Stomach (tissue), 9 donors: ENCODE data around the gene SYT8. TPM values are rescaled to one million over a fixed set of nuclear protein-coding genes. Genes with fewer than 3 reads are reported as not detected.
"Not testable (repeated sequence)": the region's sequence is repeated elsewhere in the genome, so short reads cannot be mapped to it uniquely, and the experiment has no call there.

Source experiments
- DNase-seq, 2 donors: peaks; one replicate each; pipeline versions ENCODE4 v3.0.0 to v3.0.0-alpha.2; 2013 to 2019
- H3K27ac ChIP-seq, 5 donors: fragments of 200-600 bp in 4 of 5; sonication (generic) in 4 of 5; one replicate each; pipeline ENCODE4 v1.5.1; 2013 to 2019; ENCODE audit warnings: mild to moderate bottlenecking in 1 of 5, moderate library complexity in 1 of 5
- H3K27me3 ChIP-seq, 3 donors: fragments of 200-600 bp; sonication (generic); one replicate each; pipeline ENCODE4 v1.5.1; 2017 to 2019; ENCODE audit warnings: mixed run types in 1 of 3
- H3K36me3 ChIP-seq, 4 donors: fragments of 200-600 bp; sonication (generic); 1 replicate in 3 of 4; 2 replicates in 1 of 4; pipeline ENCODE4 v1.5.1; 2016 to 2019
- H3K4me1 ChIP-seq, 4 donors: fragments of 200-600 bp; sonication (generic); one replicate each; pipeline ENCODE4 v1.5.1; 2016 to 2019
- H3K4me3 ChIP-seq, 4 donors: fragments of 200-600 bp; sonication (generic) in 3 of 4; one replicate each; pipeline ENCODE4 v1.5.1; 2016 to 2019; ENCODE audit warnings: mild to moderate bottlenecking in 1 of 4
- H3K9me3 ChIP-seq, 4 donors: fragments of 200-600 bp; sonication (generic); one replicate each; pipeline ENCODE4 v1.5.1; 2016 to 2019
- EP300 ChIP-seq: sonication (generic); formaldehyde crosslinking; IDR thresholded peaks from one replicate; pipeline ENCODE4 v1.6.1; 2017; ENCODE audit warnings: antibody characterized with exemption
- POLR2A ChIP-seq, 4 donors: fragments of 450-650 bp; IDR thresholded peaks; one replicate each; pipeline ENCODE4 v1.6.1; 2016; ENCODE audit warnings: antibody characterized with exemption in 4 of 4, control low read depth in 2 of 4, mild to moderate bottlenecking in 1 of 4, moderate library complexity in 1 of 4
- POLR2AphosphoS5 ChIP-seq, 3 donors: sonication (generic); formaldehyde crosslinking; IDR thresholded peaks; one replicate each; pipeline ENCODE4 v1.6.1; 2016; ENCODE audit warnings: antibody characterized with exemption in 3 of 3
- WGBS, 5 donors: extraction: QIAGEN DNeasy Blood & Tissue Kit in 3 of 5; methylation state at CpG; one replicate each; pipeline versions ENCODE4 v1.1.5 to v1.1.7; 2013 to 2018; 5-methylcytosine and 5-hydroxymethylcytosine counted together
- intact Hi-C: fragments of 100-400 bp; cut with DNase I; formaldehyde crosslinking; loops from one replicate; pipeline ENCODE4 v1.15.1; 2023; ENCODE audit warnings: low total_unique reads
- polyA plus RNA-seq, 3 donors: library from polyadenylated mRNA; stranded (reverse); fragments of 200-250 nt; gene quantifications; one replicate each; pipeline ENCODE4 v1.2.3, GENCODE V29; 2013
- total RNA-seq, 5 donors: library from RNA; depleted of rRNA; stranded (reverse); fragments of >200 nt; gene quantifications; one replicate each; pipeline versions ENCODE4 v1.1.0 to v1.2.3, GENCODE V29; 2014 to 2016
- TF ChIP-seq, protein P1 (sequence below), 7 experiments: fragments of 450-650 bp in 4 of 7; fragments of 200-600 bp in 3 of 7; sonication (generic) in 3 of 7; IDR thresholded peaks; one replicate each; pipeline ENCODE4 v1.5.1; 2016 to 2019; ENCODE audit warnings: antibody characterized with exemption in 7 of 7, control low read depth in 2 of 7, mild to moderate bottlenecking in 1 of 7
- donor health status: healthy with polysubstance abuse.
- donor health status: Bipolar disorder and iron deficiency.
- donor health status: healthy.

Gene SYT8
- total and polyA plus RNA-seq, 8 donors: 0.72 to 77.3 (median 2.7) TPM

DNA sequence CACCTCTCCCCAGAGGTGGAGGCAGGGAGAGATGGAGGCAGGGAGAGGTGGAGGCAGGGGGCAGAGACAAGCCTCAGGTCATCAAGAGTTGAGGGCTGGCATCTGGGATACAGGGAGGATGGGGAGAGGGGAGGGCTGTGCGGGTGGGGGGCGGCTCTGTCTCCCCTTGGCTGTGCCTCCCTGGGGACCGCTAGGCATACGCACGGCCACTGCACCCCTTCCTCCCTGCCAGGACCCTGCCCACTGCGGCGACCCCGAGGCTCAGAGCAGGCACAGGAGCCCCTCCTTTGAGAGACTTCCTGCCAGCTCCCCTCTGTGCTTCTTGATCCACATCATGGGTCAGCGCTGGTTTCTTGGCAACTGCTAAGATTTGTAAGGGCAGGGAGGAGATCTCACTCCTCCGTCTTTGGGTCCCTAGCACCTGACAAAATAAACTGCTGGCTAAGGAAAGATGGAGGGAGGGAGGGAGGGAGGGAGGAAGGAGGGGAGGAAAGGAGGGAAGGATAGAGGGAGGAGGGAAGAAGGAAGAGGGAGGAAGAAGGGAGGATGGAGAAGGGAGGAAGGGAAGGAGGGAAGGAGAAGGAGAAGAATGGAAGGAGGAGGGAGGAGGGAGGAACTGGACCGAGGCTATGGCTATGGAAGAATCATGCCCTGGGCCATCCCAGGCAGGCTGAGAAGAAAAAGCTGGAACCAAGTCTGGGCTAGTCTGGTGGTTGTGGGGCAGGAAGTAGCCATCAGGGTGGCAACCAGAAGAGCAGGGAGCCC, 38.4 kb downstream of the SYT8 start:
- Histone ChIP-seq H3K4me1 (peaks cover 25 to 70% (median 49%) of the 10 kb centered on the region in 4 donors), H3K27me3 (peaks cover 0 to 46% (median 0%) of the 10 kb centered on the region in 3 donors), H3K27ac (peak overlapping the region; percentile 54 to 88 (median 78)), H3K36me3 (no peaks in the 10 kb centered on the region), H3K9me3 (no peaks in the 10 kb centered on the region), H3K4me3 (peak overlapping the region in 3 of 4 donors; percentile 21 to 41 (median 37))
- TF ChIP-seq POLR2A (IDR thresholded peaks at IDR 0.05) (no peak), POLR2AphosphoS5 (IDR thresholded peaks at IDR 0.05) (no peak), EP300 (no peak)
- TF ChIP-seq, protein P1, sequence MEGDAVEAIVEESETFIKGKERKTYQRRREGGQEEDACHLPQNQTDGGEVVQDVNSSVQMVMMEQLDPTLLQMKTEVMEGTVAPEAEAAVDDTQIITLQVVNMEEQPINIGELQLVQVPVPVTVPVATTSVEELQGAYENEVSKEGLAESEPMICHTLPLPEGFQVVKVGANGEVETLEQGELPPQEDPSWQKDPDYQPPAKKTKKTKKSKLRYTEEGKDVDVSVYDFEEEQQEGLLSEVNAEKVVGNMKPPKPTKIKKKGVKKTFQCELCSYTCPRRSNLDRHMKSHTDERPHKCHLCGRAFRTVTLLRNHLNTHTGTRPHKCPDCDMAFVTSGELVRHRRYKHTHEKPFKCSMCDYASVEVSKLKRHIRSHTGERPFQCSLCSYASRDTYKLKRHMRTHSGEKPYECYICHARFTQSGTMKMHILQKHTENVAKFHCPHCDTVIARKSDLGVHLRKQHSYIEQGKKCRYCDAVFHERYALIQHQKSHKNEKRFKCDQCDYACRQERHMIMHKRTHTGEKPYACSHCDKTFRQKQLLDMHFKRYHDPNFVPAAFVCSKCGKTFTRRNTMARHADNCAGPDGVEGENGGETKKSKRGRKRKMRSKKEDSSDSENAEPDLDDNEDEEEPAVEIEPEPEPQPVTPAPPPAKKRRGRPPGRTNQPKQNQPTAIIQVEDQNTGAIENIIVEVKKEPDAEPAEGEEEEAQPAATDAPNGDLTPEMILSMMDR (IDR thresholded peaks at IDR 0.05): no peak
- intact Hi-C loops: no loop called here
- DNase-seq: peak in 1 of 2 donors; percentile 67
- 35 to 45% (median 43%) methylated on average over 8 to 11 of the region's 11 CpGs for WGBS, 5 donors

DNA sequence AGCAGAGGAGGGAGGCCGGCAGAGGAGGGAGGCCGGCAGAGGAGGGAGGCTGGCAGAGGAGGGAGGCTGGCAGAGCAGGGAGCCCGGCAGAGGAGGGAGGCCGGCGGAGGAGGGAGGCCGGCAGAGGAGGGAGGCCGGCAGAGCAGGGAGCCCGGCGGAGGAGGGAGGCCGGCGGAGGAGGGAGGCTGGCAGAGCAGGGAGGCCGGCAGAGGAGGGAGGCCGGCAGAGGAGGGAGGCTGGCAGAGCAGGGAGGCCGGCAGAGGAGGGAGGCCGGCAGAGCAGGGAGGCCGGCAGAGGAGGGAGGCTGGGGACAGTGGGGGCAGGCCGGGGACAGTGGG, 39.0 kb downstream of the SYT8 start:
- DNase-seq, H3K9me3 ChIP-seq, H3K4me3 ChIP-seq, H3K36me3 ChIP-seq, intact Hi-C loops: not testable (repeated sequence)
- H3K27me3 ChIP-seq: peaks cover 0 to 42% (median 0%) of the 10 kb centered on the region in 3 donors
- H3K4me1 ChIP-seq: peaks cover 25 to 73% (median 48%) of the 10 kb centered on the region in 4 donors
- peak overlapping the region; percentile 54 to 88 (median 78) for H3K27ac ChIP-seq
- WGBS, 5 donors: 75 to 94% (median 88%) methylated on average over 8 to 17 of the region's 17 CpGs

DNA sequence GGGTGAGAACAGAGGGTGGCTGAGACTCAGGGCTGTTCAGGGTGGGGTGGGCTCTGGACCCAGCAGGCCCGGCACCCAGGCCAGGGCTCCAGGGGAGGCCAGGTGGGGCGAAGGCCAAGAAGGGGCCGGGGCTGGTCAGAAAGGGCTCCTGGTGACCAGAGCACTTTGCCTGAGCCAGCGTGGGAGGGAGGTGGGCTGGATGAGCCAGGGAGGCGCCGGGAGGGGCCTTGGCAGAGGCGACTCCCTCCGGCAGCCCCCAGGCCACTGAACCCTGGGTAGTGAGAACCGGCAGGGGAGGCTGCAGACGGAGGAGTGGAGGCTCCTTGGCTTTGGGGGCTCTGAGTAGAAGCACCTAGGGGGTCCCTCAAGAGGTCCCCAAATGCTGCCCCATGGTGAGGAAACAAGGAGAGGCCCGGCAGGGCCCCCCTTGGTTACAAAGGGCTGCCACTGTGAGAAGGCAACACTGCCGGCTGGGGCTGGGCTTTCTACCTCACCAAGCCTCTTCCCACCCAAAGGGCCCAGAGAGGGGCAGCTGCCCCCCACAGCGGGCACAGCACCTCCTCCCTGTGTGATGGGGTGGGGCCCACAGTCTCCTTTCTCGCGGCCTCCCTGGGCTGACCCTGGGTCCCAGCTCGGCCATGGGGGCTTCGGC, 39.8 kb downstream of the SYT8 start:
- H3K9me3 ChIP-seq, DNase-seq, intact Hi-C loops, H3K36me3 ChIP-seq: not testable (repeated sequence)
- Histone ChIP-seq H3K27ac (peak overlapping the region; percentile 60 to 88 (median 83)), H3K4me3 (peak overlapping the region in 2 of 4 donors; percentile 13 to 31), H3K27me3 (peaks cover 0 to 34% (median 0%) of the 10 kb centered on the region in 3 donors), H3K4me1 (peaks cover 25 to 68% (median 47%) of the 10 kb centered on the region in 4 donors)
- 57 to 72% (median 69%) methylated on average over 14 to 17 of the region's 17 CpGs for WGBS, 5 donors

DNA sequence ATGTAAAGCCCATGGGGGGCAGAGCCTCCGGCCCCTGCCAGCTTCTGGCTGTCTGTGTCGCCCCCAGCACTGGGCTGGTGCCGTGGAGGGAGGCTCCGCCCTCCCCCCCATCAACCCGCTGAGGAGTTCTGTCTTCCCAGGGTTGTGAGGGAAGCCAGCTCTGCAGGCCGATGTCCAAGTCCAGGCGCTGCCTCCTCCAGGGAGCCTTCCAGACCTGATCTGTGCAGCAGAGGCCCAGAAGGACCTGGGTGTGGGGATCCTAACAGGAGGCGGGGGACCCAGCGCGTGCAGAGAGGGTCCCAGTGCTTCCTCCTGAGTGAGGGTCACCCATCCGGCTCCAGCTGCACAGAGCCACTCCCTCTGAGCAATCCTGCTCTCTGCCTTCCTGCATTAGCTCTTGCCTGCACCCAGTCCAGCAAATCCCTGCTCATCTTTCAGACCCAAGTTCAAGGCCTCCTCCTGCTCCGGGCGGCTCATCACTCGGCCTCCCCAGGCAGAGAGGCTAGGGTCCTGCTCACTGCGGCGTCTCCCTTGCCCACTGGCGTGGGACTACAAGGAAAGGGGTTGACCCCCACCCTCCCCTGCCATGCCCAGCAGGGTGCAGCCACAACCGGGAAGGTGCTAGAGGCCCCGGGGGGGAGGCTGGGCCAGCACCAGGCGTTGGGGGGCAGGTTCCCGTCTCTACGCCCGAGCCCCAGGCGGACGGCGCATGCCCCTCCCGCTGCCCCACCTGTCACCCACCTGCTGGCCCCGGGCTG, 40.5 kb downstream of the SYT8 start:
- Histone ChIP-seq H3K27me3 (peaks cover 0 to 29% (median 0%) of the 10 kb centered on the region in 3 donors), H3K4me1 (peaks cover 25 to 74% (median 49%) of the 10 kb centered on the region in 4 donors), H3K9me3 (no peaks in the 10 kb centered on the region), H3K27ac (peak overlapping the region; percentile 60 to 88 (median 83)), H3K36me3 (no peaks in the 10 kb centered on the region), H3K4me3 (peak overlapping the region in 1 of 4 donors; percentile 31)
- WGBS, 5 donors: 53 to 68% (median 59%) methylated on average over 16 to 28 of the region's 28 CpGs
- TF ChIP-seq EP300: no peak
- TF ChIP-seq, protein P1 (IDR thresholded peaks at IDR 0.05): no peak
- TF ChIP-seq POLR2A (IDR thresholded peaks at IDR 0.05): no peak
- no peak for TF ChIP-seq POLR2AphosphoS5 (IDR thresholded peaks at IDR 0.05)
- intact Hi-C loops: no loop called here
- DNase-seq: peak in 1 of 2 donors; percentile 45

DNA sequence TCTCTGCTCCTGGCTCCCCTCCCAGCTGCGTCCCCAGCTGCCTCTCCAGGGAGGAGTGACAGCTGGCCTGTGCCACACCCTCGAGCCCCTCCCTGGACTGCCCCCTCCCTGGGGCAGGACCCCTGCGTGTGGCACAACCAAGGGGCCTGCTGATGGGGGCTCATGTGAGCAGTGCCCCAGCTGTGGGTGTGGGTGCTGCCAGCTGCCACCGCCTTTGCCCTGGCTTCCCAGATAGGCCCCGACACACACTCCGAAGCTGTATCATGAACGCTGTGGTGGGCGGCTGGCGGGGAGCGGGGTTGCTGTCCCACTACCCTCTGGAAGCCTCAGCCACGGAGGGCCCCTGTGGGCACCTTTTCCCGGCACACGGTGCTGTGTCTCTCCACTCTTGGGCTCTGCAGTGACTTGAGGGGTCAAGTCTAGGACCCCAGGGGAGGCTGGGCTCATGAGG, 41.1 kb downstream of the SYT8 start:
- H3K27me3 ChIP-seq: peaks cover 0 to 23% (median 0%) of the 10 kb centered on the region in 3 donors
- peak overlapping the region; percentile 34 to 88 (median 83) for H3K27ac ChIP-seq
- WGBS, 5 donors: 63 to 72% (median 66%) methylated on average over 7 to 12 of the region's 13 CpGs
- H3K36me3 ChIP-seq, H3K9me3 ChIP-seq, DNase-seq, intact Hi-C loops: not testable (repeated sequence)
- peaks cover 29 to 74% (median 52%) of the 10 kb centered on the region in 4 donors for H3K4me1 ChIP-seq
- peak overlapping the region in 2 of 4 donors; percentile 2 to 31 for H3K4me3 ChIP-seq
